Type B pancreatic cell (in vitro differentiated cells): Measurements from ENCODE around the gene CNN3. TPM values are rescaled to one million over a fixed set of nuclear protein-coding genes. Genes with fewer than 3 reads are reported as not detected.

Experiments used
- DNase-seq: peaks from one replicate; pipeline ENCODE4 v3.0.0; 2021; ENCODE audit warnings: mixed read lengths; ENCODE audit not compliant: unreplicated experiment; ENCODE audit errors: extremely low spot score
- H3K27ac Mint-ChIP-seq: 2 replicates; pipeline ENCODE4 v1.8.0; 2021; ENCODE audit warnings: mild to moderate bottlenecking, mixed read lengths
- H3K27me3 Mint-ChIP-seq: 2 replicates; pipeline ENCODE4 v1.8.0; 2021; ENCODE audit warnings: mixed read lengths
- H3K36me3 Mint-ChIP-seq: 2 replicates; pipeline ENCODE4 v1.8.0; 2021; ENCODE audit warnings: mixed read lengths
- H3K4me1 Mint-ChIP-seq: one replicate; pipeline ENCODE4 v1.8.0; 2021; ENCODE audit warnings: mixed read lengths; ENCODE audit not compliant: unreplicated experiment
- H3K4me3 Mint-ChIP-seq: 2 replicates; pipeline ENCODE4 v1.8.0; 2021; ENCODE audit warnings: mild to moderate bottlenecking, mixed read lengths
- H3K9me3 Mint-ChIP-seq: 2 replicates; pipeline ENCODE4 v1.8.0; 2021; ENCODE audit warnings: mixed read lengths
- total RNA-seq: library from RNA; stranded (reverse); gene quantifications from 2 replicates; pipeline ENCODE4 v1.2.1, GENCODE V29; 2021; ENCODE audit warnings: low replicate concordance
- TF ChIP-seq, protein P1 (sequence below): fragments of 200-600 bp; sonication (generic); conservative IDR thresholded peaks from 2 replicates; pipeline ENCODE4 v1.5.0; 2021; ENCODE audit warnings: antibody characterized with exemption, mild to moderate bottlenecking

The CNN3 gene
- total RNA-seq, 1 donor from 2014 or later: 258 TPM

- DNase-seq: no peak
- Mint-ChIP-seq H3K27me3 (no peaks in the 10 kb centered on the region), H3K27ac (peak overlapping the region; percentile 3)
These were observed 40.5 kb downstream of the CNN3 start for GRCh38 chr1:94886361-94886760.

GRCh38 chr1:94884507-94884906, 42.4 kb downstream of the CNN3 start:
- Mint-ChIP-seq H3K4me1 (peaks cover 44% of the 10 kb centered on the region), H3K27ac (peak overlapping the region; percentile 90), H3K4me3 (peak overlapping the region; percentile 58), H3K27me3 (no peaks in the 10 kb centered on the region), H3K36me3 (no peaks in the 10 kb centered on the region), H3K9me3 (no peaks in the 10 kb centered on the region)
- TF ChIP-seq, protein P1, sequence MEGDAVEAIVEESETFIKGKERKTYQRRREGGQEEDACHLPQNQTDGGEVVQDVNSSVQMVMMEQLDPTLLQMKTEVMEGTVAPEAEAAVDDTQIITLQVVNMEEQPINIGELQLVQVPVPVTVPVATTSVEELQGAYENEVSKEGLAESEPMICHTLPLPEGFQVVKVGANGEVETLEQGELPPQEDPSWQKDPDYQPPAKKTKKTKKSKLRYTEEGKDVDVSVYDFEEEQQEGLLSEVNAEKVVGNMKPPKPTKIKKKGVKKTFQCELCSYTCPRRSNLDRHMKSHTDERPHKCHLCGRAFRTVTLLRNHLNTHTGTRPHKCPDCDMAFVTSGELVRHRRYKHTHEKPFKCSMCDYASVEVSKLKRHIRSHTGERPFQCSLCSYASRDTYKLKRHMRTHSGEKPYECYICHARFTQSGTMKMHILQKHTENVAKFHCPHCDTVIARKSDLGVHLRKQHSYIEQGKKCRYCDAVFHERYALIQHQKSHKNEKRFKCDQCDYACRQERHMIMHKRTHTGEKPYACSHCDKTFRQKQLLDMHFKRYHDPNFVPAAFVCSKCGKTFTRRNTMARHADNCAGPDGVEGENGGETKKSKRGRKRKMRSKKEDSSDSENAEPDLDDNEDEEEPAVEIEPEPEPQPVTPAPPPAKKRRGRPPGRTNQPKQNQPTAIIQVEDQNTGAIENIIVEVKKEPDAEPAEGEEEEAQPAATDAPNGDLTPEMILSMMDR: no peak
- no peak for DNase-seq

More at GRCh38 chr1:94886361-94886760, 40.5 kb downstream of the CNN3 start:
- H3K9me3 Mint-ChIP-seq: no peaks in the 10 kb centered on the region
- TF ChIP-seq, protein P1: no peak
- peaks cover 12% of the 10 kb centered on the region for H3K36me3 Mint-ChIP-seq
- H3K4me3 Mint-ChIP-seq: no peak overlapping the region
- H3K4me1 Mint-ChIP-seq: peaks cover 50% of the 10 kb centered on the region

DNA sequence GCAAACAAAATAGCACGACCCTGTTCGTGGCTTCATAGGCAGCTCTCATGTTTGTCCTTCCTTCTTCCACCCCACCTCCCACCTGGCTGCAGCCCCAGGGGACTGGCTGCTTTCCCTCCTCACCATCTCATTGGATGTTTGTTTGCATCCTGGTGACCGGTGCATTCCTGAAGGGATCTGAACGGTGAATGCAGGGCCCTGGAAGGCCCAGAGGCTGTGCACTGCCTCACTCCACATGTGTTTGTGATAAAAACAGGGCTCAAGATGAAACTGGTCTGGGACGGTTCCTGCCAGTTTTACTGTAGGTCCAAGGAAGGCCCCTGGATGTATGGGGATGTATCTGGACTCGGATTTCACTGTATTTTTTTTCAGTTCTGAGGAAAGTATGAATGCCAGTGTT, 42.8 kb downstream of the CNN3 start:
- Mint-ChIP-seq H3K36me3 (no peaks in the 10 kb centered on the region), H3K9me3 (no peaks in the 10 kb centered on the region), H3K27ac (peak overlapping the region; percentile 90), H3K4me3 (peak overlapping the region; percentile 58), H3K27me3 (no peaks in the 10 kb centered on the region), H3K4me1 (peaks cover 44% of the 10 kb centered on the region)
- peak; percentile 77 for DNase-seq
- TF ChIP-seq, protein P1: no peak

GRCh38 chr1:94883691-94884090, 43.2 kb downstream of the CNN3 start:
- TF ChIP-seq, protein P1: no peak
- Mint-ChIP-seq H3K27me3 (no peaks in the 10 kb centered on the region), H3K4me3 (peak overlapping the region; percentile 58), H3K36me3 (no peaks in the 10 kb centered on the region), H3K4me1 (peaks cover 44% of the 10 kb centered on the region), H3K9me3 (no peaks in the 10 kb centered on the region), H3K27ac (peak overlapping the region; percentile 90)
- DNase-seq: no peak

DNA sequence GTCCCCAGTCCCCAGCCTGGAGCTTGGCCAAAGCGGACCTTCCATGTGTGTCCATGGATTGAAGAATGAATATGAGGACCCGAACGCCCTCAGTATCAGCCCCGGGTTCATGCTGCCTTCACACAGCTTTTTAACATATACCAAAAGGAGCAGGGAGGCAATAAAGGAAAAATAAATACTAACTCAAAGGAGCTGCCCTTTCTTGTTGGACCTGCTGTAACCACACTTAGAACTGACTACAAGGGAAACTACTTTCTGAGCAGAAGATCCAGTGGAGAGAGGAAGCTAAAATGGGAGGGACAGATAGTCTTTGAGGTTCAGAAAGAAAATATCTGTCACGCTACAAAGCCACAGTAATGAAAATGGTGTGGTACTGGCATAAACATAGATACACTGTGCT, 48.6 kb downstream of the CNN3 start:
- Mint-ChIP-seq H3K4me1 (peaks cover 15% of the 10 kb centered on the region), H3K9me3 (no peaks in the 10 kb centered on the region), H3K27me3 (no peaks in the 10 kb centered on the region), H3K36me3 (peaks cover 5% of the 10 kb centered on the region), H3K4me3 (no peak overlapping the region), H3K27ac (no peak overlapping the region)
- TF ChIP-seq, protein P1: no peak
- no peak for DNase-seq

DNA sequence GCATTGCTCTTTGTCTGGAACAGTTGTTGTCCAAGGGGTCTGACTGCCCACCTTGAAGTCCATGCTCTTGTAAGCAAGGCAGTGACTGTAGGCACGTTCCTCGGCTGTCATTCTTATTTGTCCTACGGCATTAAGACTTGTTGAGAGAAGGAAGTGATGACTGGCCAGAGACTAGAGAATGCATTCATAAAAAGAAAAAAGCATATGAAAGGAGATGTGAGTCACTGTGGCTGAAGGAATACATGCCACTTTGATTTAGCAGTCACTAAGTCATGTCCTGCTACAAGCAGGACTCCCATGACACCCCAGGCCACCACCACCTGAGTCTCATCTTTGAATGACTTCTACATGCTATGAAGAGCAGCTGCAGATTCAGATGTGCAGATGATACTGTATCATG, 50.5 kb downstream of the CNN3 start:
- TF ChIP-seq, protein P1: no peak
- H3K4me3 Mint-ChIP-seq: no peak overlapping the region
- no peaks in the 10 kb centered on the region for H3K27me3 Mint-ChIP-seq
- peaks cover 20% of the 10 kb centered on the region for H3K4me1 Mint-ChIP-seq
- no peaks in the 10 kb centered on the region for H3K9me3 Mint-ChIP-seq
- peaks cover 5% of the 10 kb centered on the region for H3K36me3 Mint-ChIP-seq
- DNase-seq: no peak
- H3K27ac Mint-ChIP-seq: no peak overlapping the region
